Naive thymus-derived CD4-positive, alpha-beta T cell (primary cell): ENCODE results near the gene COL23A1. TPM values are rescaled to one million over a fixed set of nuclear protein-coding genes. Genes with fewer than 3 reads are reported as not detected.

Source experiments
- ATAC-seq: fragments of 150-1000 bp; cut with Tn5 transposase; 2 replicates; pipeline ENCODE4 v1.10.0; 2021; ENCODE audit warnings: mild to moderate bottlenecking, moderate library complexity
- CTCF ChIA-PET: fragments of 350-600 bp; sonication (Branson Sonifier 250); formaldehyde crosslinking; loops from one replicate; lab custom pipeline; 2021; ENCODE audit warnings: antibody characterized with exemption; lab: Charles Lee
- POLR2A ChIA-PET: fragments of 350-600 bp; sonication (Branson Sonifier 250); formaldehyde crosslinking; loops from one replicate; lab custom pipeline; 2021; ENCODE audit warnings: antibody characterized with exemption, inconsistent platforms; lab: Charles Lee
- DNase-seq, 9 donors: peaks; one replicate each; pipeline versions ENCODE4 v3.0.0 to v3.0.0-alpha.2; 2020 to 2022; ENCODE audit warnings: mixed read lengths in 1 of 9
- H3K27ac ChIP-seq: one replicate; pipeline ENCODE4 v1.7.0; 2013; ENCODE audit warnings: mild to moderate bottlenecking, low read depth, low read length, moderate library complexity
- H3K27me3 ChIP-seq, 2 donors: one replicate each; pipeline ENCODE4 v1.7.0; 2013; ENCODE audit warnings: low read length in 2 of 2, mild to moderate bottlenecking in 2 of 2, moderate library complexity in 2 of 2; ENCODE audit not compliant: control insufficient read depth in 2 of 2, insufficient read depth in 2 of 2
- H3K36me3 ChIP-seq, 3 experiments: 1 replicate in 2 of 3; 2 replicates in 1 of 3; pipeline ENCODE4 v1.7.0; 2013; ENCODE audit warnings: low read length in 3 of 3, mild to moderate bottlenecking in 3 of 3, moderate library complexity in 1 of 3; ENCODE audit not compliant: insufficient read depth in 3 of 3, control insufficient read depth in 2 of 3
- H3K4me1 ChIP-seq, 2 donors: one replicate each; pipeline ENCODE4 v1.7.0; 2013; ENCODE audit warnings: low read length in 2 of 2, mild to moderate bottlenecking in 2 of 2, moderate library complexity in 1 of 2; ENCODE audit not compliant: control insufficient read depth in 2 of 2, insufficient read depth in 2 of 2
- H3K4me3 ChIP-seq: 2 replicates; pipeline ENCODE4 v1.7.0; 2013; ENCODE audit warnings: mild to moderate bottlenecking, low read length
- H3K9me3 ChIP-seq, 3 experiments: 1 replicate in 2 of 3; 2 replicates in 1 of 3; pipeline ENCODE4 v1.7.0; 2013; ENCODE audit warnings: low read length in 3 of 3; ENCODE audit not compliant: control insufficient read depth in 2 of 3
- H3K27ac Mint-ChIP-seq, 9 donors: one replicate each; pipeline ENCODE4 v1.8.0; 2020 to 2022; ENCODE audit warnings: mixed read lengths in 9 of 9, mild to moderate bottlenecking in 8 of 9, moderate library complexity in 5 of 9, inconsistent platforms in 2 of 9
- H3K27me3 Mint-ChIP-seq, 5 donors: one replicate each; pipeline ENCODE4 v1.8.0; 2021 to 2022; ENCODE audit warnings: mixed read lengths in 5 of 5, mild to moderate bottlenecking in 1 of 5
- H3K36me3 Mint-ChIP-seq, 5 donors: one replicate each; pipeline ENCODE4 v1.8.0; 2020 to 2022; ENCODE audit warnings: mixed read lengths in 5 of 5, mild to moderate bottlenecking in 3 of 5, inconsistent platforms in 1 of 5
- H3K4me1 Mint-ChIP-seq, 7 donors: one replicate each; pipeline ENCODE4 v1.8.0; 2020 to 2022; ENCODE audit warnings: mixed read lengths in 7 of 7, mild to moderate bottlenecking in 3 of 7, inconsistent platforms in 1 of 7
- H3K4me3 Mint-ChIP-seq, 10 donors: one replicate each; pipeline ENCODE4 v1.8.0; 2020 to 2022; ENCODE audit warnings: mild to moderate bottlenecking in 10 of 10, mixed read lengths in 10 of 10, moderate library complexity in 6 of 10, inconsistent platforms in 2 of 10
- H3K9me3 Mint-ChIP-seq, 11 donors: one replicate each; pipeline ENCODE4 v1.8.0; 2020 to 2022; ENCODE audit warnings: mixed read lengths in 11 of 11, mild to moderate bottlenecking in 4 of 11, inconsistent platforms in 1 of 11, moderate library complexity in 1 of 11
- intact Hi-C, 2 donors: fragments of 100-400 bp; cut with micrococcal nuclease; formaldehyde crosslinking; loops; one replicate each; pipeline ENCODE4 v1.15.1; 2023
- polyA plus RNA-seq, 2 donors: library from polyadenylated mRNA; unstranded; fragments of 300-500 nt; fragmentation: Illumina TruSeq; gene quantifications; one replicate each; pipeline ENCODE4 v1.2.3, GENCODE V29; 2021
- total RNA-seq, 6 experiments: library from RNA in 5 of 6; stranded (reverse) in 5 of 6; gene quantifications; 1 replicate in 5 of 6; 2 replicates in 1 of 6; pipeline ENCODE4 v1.2.3 and lab custom pipeline; 2021 to 2026

The COL23A1 gene
- total and polyA plus RNA-seq, 7 experiments from 2014 or later, result 0.13 to 0.32 (median 0.22) TPM; not detected in 4

- H3K4me3 Mint-ChIP-seq, result no peak overlapping the region
- peaks cover 0 to 6% of the 10 kb centered on the region in 2 donors for H3K27me3 ChIP-seq
- POLR2A ChIA-PET, result interaction anchor here (0.9 kb wide), 1 partner anchor 15 kb away, joined by 3 read pairs; the partner anchor contains the start of gene HNRNPAB
- H3K4me1 ChIP-seq, result peaks cover 0 to 18% of the 10 kb centered on the region in 2 donors
- H3K9me3 ChIP-seq, result no peaks in the 10 kb centered on the region
- peaks cover 0 to 2% (median 0%) of the 10 kb centered on the region in 11 donors for H3K9me3 Mint-ChIP-seq
- no peak overlapping the region for H3K27ac Mint-ChIP-seq
- H3K27me3 Mint-ChIP-seq, result peaks cover 10 to 25% (median 14%) of the 10 kb centered on the region in 5 donors
- H3K4me1 Mint-ChIP-seq, result peaks cover 4 to 17% (median 11%) of the 10 kb centered on the region in 7 donors
- H3K36me3 Mint-ChIP-seq, result no peaks in the 10 kb centered on the region
- intact Hi-C loops, result no loop called here
- no peak for ATAC-seq
- CTCF ChIA-PET, result interaction anchor here (0.7 kb wide), 1 partner anchor 391 kb away, joined by 3 read pairs; no protein-coding TSS in a partner anchor
- no peak overlapping the region for H3K4me3 ChIP-seq
- no peak overlapping the region for H3K27ac ChIP-seq
- no peak for DNase-seq
- no peaks in the 10 kb centered on the region for H3K36me3 ChIP-seq
Measured at GRCh38 chr5:178189433-178189832, 400.8 kb downstream of the COL23A1 start.

Other genes starting within 250 kb of the COL23A1 start
- 100 to 1,000 TPM in 3 of 5 experiments, 10 to 100 TPM in 2; 38.0 to 154 (median 106) TPM for gene CLK4, start 36.7 kb upstream of the COL23A1 start, total RNA-seq
- gene CLK4, start 36.7 kb upstream of the COL23A1 start, polyA plus RNA-seq, result 10 to 100 TPM; 17.8 to 26.9 TPM
- gene ZNF354A, start 140.3 kb upstream of the COL23A1 start, total RNA-seq, result 10 to 100 TPM; 11.4 to 20.6 (median 14.2) TPM
- gene ZNF354A, start 140.3 kb upstream of the COL23A1 start, polyA plus RNA-seq, result 10 to 100 TPM; 11.6 to 14.4 TPM